CD14-positive monocyte (primary cell): ENCODE results near the gene HILPDA. TPM values are rescaled to one million over a fixed set of nuclear protein-coding genes. Genes with fewer than 3 reads are reported as not detected.
A peak's percentile ranks its signal among the peaks of the same experiment; 100 is the strongest.

Experiments
- DNase-seq, 3 donors: peaks; one replicate each; pipeline ENCODE4 v3.0.0-alpha.2; 2011 to 2022
- H2AFZ ChIP-seq: 2 replicates; pipeline ENCODE4 v1.6.0; 2012; ENCODE audit warnings: mild to moderate bottlenecking, low read depth, low read length, inconsistent platforms; ENCODE audit not compliant: insufficient read depth, poor library complexity, severe bottlenecking
- H3K27ac ChIP-seq, 2 donors: 1 replicate in 1 of 2; 2 replicates in 1 of 2; pipeline ENCODE4 v1.5.1; 2012 to 2013; ENCODE audit warnings: low read length in 2 of 2, control low read depth in 1 of 2, inconsistent platforms in 1 of 2, low read depth in 1 of 2, mild to moderate bottlenecking in 1 of 2
- H3K27me3 ChIP-seq, 2 donors: one replicate each; pipeline versions ENCODE4 v1.6.0 to v1.6.1; 2011 to 2013; ENCODE audit warnings: low read length in 2 of 2; ENCODE audit not compliant: control insufficient read depth in 2 of 2, insufficient read depth in 2 of 2
- H3K36me3 ChIP-seq, 2 donors: replicated peaks in 1 of 2; 1 replicate in 1 of 2; 2 replicates in 1 of 2; pipeline versions ENCODE4 v1.5.1 to v1.6.1; 2012 to 2013; ENCODE audit warnings: low read length in 2 of 2, control low read depth in 1 of 2, inconsistent platforms in 1 of 2, mild to moderate bottlenecking in 1 of 2; ENCODE audit not compliant: insufficient read depth in 2 of 2, control insufficient read depth in 1 of 2
- H3K4me1 ChIP-seq, 2 donors: 1 replicate in 1 of 2; 2 replicates in 1 of 2; pipeline versions ENCODE4 v1.5.1 to v1.6.1; 2012 to 2013; ENCODE audit warnings: low read length in 2 of 2, control low read depth in 1 of 2, inconsistent platforms in 1 of 2, mild to moderate bottlenecking in 1 of 2, moderate library complexity in 1 of 2; ENCODE audit not compliant: insufficient read depth in 2 of 2, control insufficient read depth in 1 of 2
- H3K4me2 ChIP-seq: replicated peaks from 2 replicates; pipeline ENCODE3; 2012; ENCODE audit warnings: low read length, moderate library complexity, mild to moderate bottlenecking; ENCODE audit not compliant: poor library complexity, severe bottlenecking; ENCODE audit errors: extremely low read depth
- H3K4me3 ChIP-seq, 3 experiments: fragments of 200-600 bp in 1 of 3; sonication (generic) in 1 of 3; replicated peaks in 1 of 3; 1 replicate in 2 of 3; 2 replicates in 1 of 3; pipeline ENCODE4 v1.5.1; 2011 to 2013; ENCODE audit warnings: low read length in 3 of 3, mild to moderate bottlenecking in 3 of 3, control low read depth in 2 of 3, low read depth in 2 of 3, inconsistent platforms in 1 of 3, moderate library complexity in 1 of 3
- H3K79me2 ChIP-seq: 2 replicates; pipeline ENCODE4 v1.6.0; 2012; ENCODE audit warnings: mild to moderate bottlenecking, control low read depth, inconsistent platforms, low read length, moderate library complexity; ENCODE audit not compliant: insufficient read depth
- H3K9ac ChIP-seq: 2 replicates; pipeline ENCODE4 v1.6.0; 2017; ENCODE audit warnings: low read length, mild to moderate bottlenecking; ENCODE audit not compliant: insufficient read depth, poor library complexity, severe bottlenecking
- H3K9me3 ChIP-seq, 2 donors: replicated peaks in 1 of 2; 1 replicate in 1 of 2; 2 replicates in 1 of 2; pipeline versions ENCODE4 v1.5.1 to v1.6.1; 2012 to 2013; ENCODE audit warnings: low read length in 2 of 2, control low read depth in 1 of 2; ENCODE audit not compliant: control insufficient read depth in 1 of 2, insufficient read depth in 1 of 2
- H4K20me1 ChIP-seq: 2 replicates; pipeline ENCODE4 v1.6.0; 2012; ENCODE audit warnings: mild to moderate bottlenecking, low read length, control low read depth, moderate library complexity; ENCODE audit not compliant: insufficient read depth
- H3K27ac Mint-ChIP-seq, 7 donors: one replicate each; pipeline ENCODE4 v1.8.0; 2020; ENCODE audit warnings: mild to moderate bottlenecking in 7 of 7, mixed read lengths in 7 of 7, moderate library complexity in 6 of 7, inconsistent platforms in 2 of 7
- H3K27me3 Mint-ChIP-seq, 3 donors: one replicate each; pipeline ENCODE4 v1.8.0; 2021 to 2022; ENCODE audit warnings: low read depth in 3 of 3, mild to moderate bottlenecking in 3 of 3, mixed read lengths in 3 of 3, moderate library complexity in 3 of 3, inconsistent platforms in 1 of 3
- H3K36me3 Mint-ChIP-seq, 2 donors: one replicate each; pipeline ENCODE4 v1.8.0; 2020; ENCODE audit warnings: mixed read lengths in 2 of 2, inconsistent platforms in 1 of 2, mild to moderate bottlenecking in 1 of 2
- H3K4me1 Mint-ChIP-seq: one replicate; pipeline ENCODE4 v1.8.0; 2020; ENCODE audit warnings: mild to moderate bottlenecking, mixed read lengths
- H3K4me3 Mint-ChIP-seq, 2 donors: one replicate each; pipeline ENCODE4 v1.8.0; 2020; ENCODE audit warnings: mild to moderate bottlenecking in 2 of 2, mixed read lengths in 2 of 2, moderate library complexity in 1 of 2
- H3K9me3 Mint-ChIP-seq, 7 donors: one replicate each; pipeline ENCODE4 v1.8.0; 2020 to 2022; ENCODE audit warnings: mixed read lengths in 7 of 7, mild to moderate bottlenecking in 6 of 7, moderate library complexity in 6 of 7, inconsistent platforms in 2 of 7
- WGBS: methylation state at CpG from one replicate; pipeline ENCODE4 v1.1.5; 2013; ENCODE audit warnings: missing lambda C conversion rate; ENCODE audit not compliant: insufficient coverage; 5-methylcytosine and 5-hydroxymethylcytosine counted together
- intact Hi-C, 2 donors: fragments of 100-400 bp; cut with micrococcal nuclease; formaldehyde crosslinking; loops; one replicate each; pipeline versions ENCODE4 v1.15.0 to v1.15.1; 2023
- polyA plus RNA-seq, 3 donors: library from polyadenylated mRNA; depleted of rRNA in 1 of 3; unstranded in 2 of 3; stranded (reverse) in 1 of 3; fragments of 300-500 nt in 2 of 3; fragments of >200 nt in 1 of 3; fragmentation: Illumina TruSeq in 2 of 3; gene quantifications; 1 replicate in 2 of 3; 2 replicates in 1 of 3; pipeline ENCODE4 v1.2.3, GENCODE V29; 2012 to 2021
- TF ChIP-seq, protein P1 (sequence below): fragments of 200-600 bp; IDR thresholded peaks from one replicate; pipeline ENCODE4 v1.8.0; 2022; ENCODE audit warnings: antibody characterized with exemption, mild to moderate bottlenecking

HILPDA gene
- polyA plus RNA-seq, 3 donors = 2.0 to 7.9 (median 2.6) TPM

DNA sequence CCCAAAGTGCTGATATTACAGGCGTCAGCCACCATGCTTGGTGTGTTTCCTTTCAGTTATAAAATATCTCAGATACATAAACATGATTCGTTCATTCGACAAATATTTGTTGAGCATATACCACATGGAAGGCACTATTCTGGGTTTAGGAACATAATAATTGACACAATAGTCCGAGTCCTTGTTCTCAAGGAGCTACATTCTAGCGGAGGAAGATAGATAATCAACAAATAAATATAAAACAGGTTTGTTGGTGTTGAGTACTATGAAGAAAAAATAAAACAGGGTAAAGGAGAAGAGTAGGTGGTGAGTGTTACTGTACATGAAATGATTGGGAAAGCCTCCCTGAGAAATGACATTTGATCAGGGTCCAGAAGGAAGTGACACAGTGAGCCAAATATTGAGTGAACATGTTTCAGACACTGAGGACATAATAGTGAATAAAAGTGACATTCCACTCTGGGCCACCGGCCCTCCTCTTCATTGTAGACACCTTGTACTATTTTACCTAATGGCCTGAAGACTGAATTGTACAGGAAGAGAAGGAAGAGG is 6.9 kb upstream of the HILPDA start:
- Mint-ChIP-seq H3K4me1 (peaks cover 32% of the 10 kb centered on the region), H3K27me3 (peaks cover 0 to 1% (median 0%) of the 10 kb centered on the region in 3 donors), H3K36me3 (no peaks in the 10 kb centered on the region), H3K9me3 (no peaks in the 10 kb centered on the region), H3K4me3 (no peak overlapping the region), H3K27ac (peak overlapping the region in 2 of 7 donors; percentile 6 to 23)
- H3K27me3 ChIP-seq = no peaks in the 10 kb centered on the region
- intact Hi-C loops = no loop called here
- WGBS = no CpG with 5 or more reads among the region's 6 CpGs
- H3K36me3 ChIP-seq = no peaks in the 10 kb centered on the region
- H3K27ac ChIP-seq = peak overlapping the region in 1 of 2 donors; percentile 12
- no peak overlapping the region for H3K4me3 ChIP-seq
- H3K9me3 ChIP-seq = no peaks in the 10 kb centered on the region
- H3K79me2 ChIP-seq = no peaks in the 10 kb centered on the region
- TF ChIP-seq, protein P1, sequence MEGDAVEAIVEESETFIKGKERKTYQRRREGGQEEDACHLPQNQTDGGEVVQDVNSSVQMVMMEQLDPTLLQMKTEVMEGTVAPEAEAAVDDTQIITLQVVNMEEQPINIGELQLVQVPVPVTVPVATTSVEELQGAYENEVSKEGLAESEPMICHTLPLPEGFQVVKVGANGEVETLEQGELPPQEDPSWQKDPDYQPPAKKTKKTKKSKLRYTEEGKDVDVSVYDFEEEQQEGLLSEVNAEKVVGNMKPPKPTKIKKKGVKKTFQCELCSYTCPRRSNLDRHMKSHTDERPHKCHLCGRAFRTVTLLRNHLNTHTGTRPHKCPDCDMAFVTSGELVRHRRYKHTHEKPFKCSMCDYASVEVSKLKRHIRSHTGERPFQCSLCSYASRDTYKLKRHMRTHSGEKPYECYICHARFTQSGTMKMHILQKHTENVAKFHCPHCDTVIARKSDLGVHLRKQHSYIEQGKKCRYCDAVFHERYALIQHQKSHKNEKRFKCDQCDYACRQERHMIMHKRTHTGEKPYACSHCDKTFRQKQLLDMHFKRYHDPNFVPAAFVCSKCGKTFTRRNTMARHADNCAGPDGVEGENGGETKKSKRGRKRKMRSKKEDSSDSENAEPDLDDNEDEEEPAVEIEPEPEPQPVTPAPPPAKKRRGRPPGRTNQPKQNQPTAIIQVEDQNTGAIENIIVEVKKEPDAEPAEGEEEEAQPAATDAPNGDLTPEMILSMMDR = no peak
- no peak overlapping the region for H3K4me2 ChIP-seq
- no peaks in the 10 kb centered on the region for H4K20me1 ChIP-seq
- no peak overlapping the region for H2AFZ ChIP-seq
- no peak for DNase-seq
- peaks cover 16 to 21% of the 10 kb centered on the region in 2 donors for H3K4me1 ChIP-seq
- H3K9ac ChIP-seq = no peak overlapping the region

DNA sequence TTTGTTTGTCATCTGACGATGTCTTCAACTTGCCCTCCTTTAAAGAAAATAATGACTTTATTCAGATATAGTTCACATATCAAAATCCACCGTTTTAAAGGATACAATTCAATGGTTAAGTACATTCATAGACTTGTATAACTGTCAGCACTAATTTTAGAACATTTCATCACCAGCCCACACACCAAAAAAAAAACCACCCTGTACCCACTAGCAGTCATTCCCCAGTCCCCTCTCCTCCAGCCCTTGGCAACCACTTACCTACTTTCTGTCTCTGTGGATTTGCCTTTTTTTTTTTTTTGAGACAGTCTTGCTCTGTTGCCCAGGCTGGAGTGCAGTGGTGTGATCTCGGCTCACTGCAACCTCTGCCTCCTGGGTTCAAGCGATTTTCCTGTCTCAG is 5.3 kb upstream of the HILPDA start:
- Histone ChIP-seq H2AFZ (peak overlapping the region; percentile 56), H3K4me2 (no peak overlapping the region), H3K27ac (peak overlapping the region in 1 of 2 donors; percentile 40), H3K36me3 (no peaks in the 10 kb centered on the region), H3K9me3 (no peaks in the 10 kb centered on the region), H3K9ac (no peak overlapping the region), H4K20me1 (no peaks in the 10 kb centered on the region), H3K27me3 (no peaks in the 10 kb centered on the region), H3K4me1 (peaks cover 21 to 27% of the 10 kb centered on the region in 2 donors), H3K79me2 (no peaks in the 10 kb centered on the region), H3K4me3 (no peak overlapping the region)
- Mint-ChIP-seq H3K4me1 (peaks cover 33% of the 10 kb centered on the region), H3K36me3 (no peaks in the 10 kb centered on the region), H3K27me3 (peaks cover 0 to 1% (median 0%) of the 10 kb centered on the region in 3 donors), H3K4me3 (no peak overlapping the region), H3K9me3 (no peaks in the 10 kb centered on the region), H3K27ac (peak overlapping the region in 6 of 7 donors; percentile 40 to 79 (median 59))
- DNase-seq = peak in 1 of 3 donors; percentile 17
- 50% methylated on average over 1 of the region's 4 CpGs for WGBS
- intact Hi-C loops = loop anchor here (10.0 kb wide), 2 partner anchors 46 to 106 kb away; partner anchors contain the start of genes IMPDH1 (in 2 of the 2) and RBM28 (in 1 of the 2)
- TF ChIP-seq, protein P1 = no peak
